Measurements from ENCODE around the gene SPATA2.

Gene SPATA2

DNA sequence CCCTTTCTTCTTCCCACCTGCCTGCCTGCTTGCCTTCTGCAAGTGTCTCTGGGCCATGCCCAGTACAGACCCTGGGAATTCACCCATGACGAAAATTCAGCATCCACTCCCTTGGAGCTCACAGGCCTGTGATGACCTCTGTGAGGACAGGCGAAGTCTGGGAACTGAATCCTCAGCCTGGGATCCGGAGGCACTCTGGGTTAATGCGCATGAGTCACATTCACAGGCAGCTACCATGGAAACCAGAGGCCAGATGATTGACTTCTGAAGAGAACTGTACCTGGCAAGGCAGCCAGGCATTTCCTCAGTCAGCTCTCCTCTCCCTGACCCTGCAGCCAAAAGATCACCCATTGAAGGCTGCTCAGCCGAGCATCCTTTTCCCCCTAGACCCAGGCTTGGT, 61.7 kb downstream of the SPATA2 start:
- DNase-seq = peak; percentile 46
